Endodermal cell (in vitro differentiated cells): ENCODE results near the gene ZC3HAV1L. TPM values are rescaled to one million over a fixed set of nuclear protein-coding genes. Genes with fewer than 3 reads are reported as not detected.

Experiments
- DNase-seq: peaks from one replicate; pipeline ENCODE4 v3.0.0-alpha.2; 2017
- H3K27ac ChIP-seq: 2 replicates; pipeline ENCODE4 v1.5.1; 2013; ENCODE audit warnings: mild to moderate bottlenecking, low read depth, low read length, moderate library complexity
- H3K27me3 ChIP-seq: 2 replicates; pipeline ENCODE4 v1.6.1; 2013; ENCODE audit warnings: mild to moderate bottlenecking, low read length, moderate library complexity; ENCODE audit not compliant: insufficient read depth, control insufficient read depth, poor library complexity, severe bottlenecking
- H3K36me3 ChIP-seq: 2 replicates; pipeline ENCODE4 v1.7.0; 2013; ENCODE audit warnings: mild to moderate bottlenecking, low read length, moderate library complexity; ENCODE audit not compliant: control insufficient read depth, insufficient read depth
- H3K4me1 ChIP-seq: one replicate; pipeline ENCODE4 v1.7.0; 2013; ENCODE audit warnings: low read length; ENCODE audit not compliant: control insufficient read depth, insufficient read depth
- H3K4me3 ChIP-seq: 2 replicates; pipeline ENCODE4 v1.5.1; 2013; ENCODE audit warnings: mild to moderate bottlenecking, low read length, moderate library complexity
- H3K9ac ChIP-seq: 2 replicates; pipeline ENCODE4 v1.6.1; 2013; ENCODE audit warnings: mild to moderate bottlenecking, low read length, moderate library complexity; ENCODE audit not compliant: poor library complexity, severe bottlenecking; ENCODE audit errors: extremely low read depth
- H3K9me3 ChIP-seq: 2 replicates; pipeline ENCODE4 v1.6.1; 2013; ENCODE audit warnings: mild to moderate bottlenecking, low read length, moderate library complexity; ENCODE audit not compliant: control insufficient read depth
- H3K27ac Mint-ChIP-seq: 2 replicates; pipeline ENCODE4 v1.8.0; 2020; ENCODE audit warnings: mixed read lengths
- H3K27me3 Mint-ChIP-seq: 2 replicates; pipeline ENCODE4 v1.8.0; 2021; ENCODE audit warnings: mild to moderate bottlenecking, mixed read lengths; ENCODE audit not compliant: insufficient read depth
- H3K36me3 Mint-ChIP-seq: 2 replicates; pipeline ENCODE4 v1.8.0; 2020; ENCODE audit warnings: low read depth, mixed read lengths
- H3K4me1 Mint-ChIP-seq: 2 replicates; pipeline ENCODE4 v1.8.0; 2020; ENCODE audit warnings: mixed read lengths
- H3K4me3 Mint-ChIP-seq: 2 replicates; pipeline ENCODE4 v1.8.0; 2020; ENCODE audit warnings: mild to moderate bottlenecking, moderate library complexity, mixed read lengths
- H3K9me3 Mint-ChIP-seq: 2 replicates; pipeline ENCODE4 v1.8.0; 2020; ENCODE audit warnings: mild to moderate bottlenecking, mixed read lengths
- WGBS, 2 experiments: methylation state at CpG; one replicate each; pipeline versions ENCODE4 v1.1.5 to v1.1.7; 2013; ENCODE audit warnings: missing lambda C conversion rate in 2 of 2, mixed read lengths in 1 of 2; ENCODE audit not compliant: insufficient coverage in 1 of 2, insufficient read length in 1 of 2; 5-methylcytosine and 5-hydroxymethylcytosine counted together
- total RNA-seq, 2 donors: library from RNA; stranded (reverse); fragmentation: NEBNext Ultra II Directional in 1 of 2; extraction: Animal tissue kit (Norgen Biotek cat#: 25700) in 1 of 2; gene quantifications; 2 replicates in 1 of 2; 3 replicates in 1 of 2; pipeline ENCODE4 v1.2.1, GENCODE V29; 2021
- TF ChIP-seq, protein P1 (sequence below): fragments of 200-600 bp; sonication (generic); conservative IDR thresholded peaks from 2 replicates; pipeline ENCODE4 v1.5.0; 2021; ENCODE audit warnings: antibody characterized with exemption, mild to moderate bottlenecking

The ZC3HAV1L gene
- total RNA-seq, 2 donors from 2014 or later: 9.7 to 10.9 TPM

DNA sequence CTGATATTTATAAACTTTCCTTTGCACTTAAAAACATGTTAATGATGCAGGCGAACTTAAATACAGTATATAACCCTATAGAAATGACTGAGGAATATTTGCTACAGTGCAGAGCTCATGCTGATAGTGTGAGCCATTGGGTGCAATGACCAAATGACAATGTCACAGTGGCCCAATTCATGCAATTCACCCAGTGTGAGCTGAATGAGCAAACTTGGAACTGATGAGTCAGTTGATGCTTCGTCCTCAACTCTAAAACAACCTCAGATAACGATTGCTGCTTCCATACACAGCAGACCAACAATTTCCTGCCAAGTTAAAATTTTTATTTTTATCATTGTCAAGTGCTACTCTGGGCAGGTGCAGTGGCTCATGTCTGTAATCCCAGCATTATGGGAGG, 12.1 kb upstream of the ZC3HAV1L start:
- 100% methylated on average over 2 to 3 of the region's 3 CpGs for WGBS, 2 experiments
- Mint-ChIP-seq H3K9me3 (no peaks in the 10 kb centered on the region), H3K36me3 (peaks cover 80% of the 10 kb centered on the region), H3K27ac (no peak overlapping the region), H3K27me3 (no peaks in the 10 kb centered on the region), H3K4me1 (peaks cover 5% of the 10 kb centered on the region), H3K4me3 (no peak overlapping the region)
- Histone ChIP-seq H3K4me3 (no peak overlapping the region), H3K9ac (no peak overlapping the region), H3K9me3 (no peaks in the 10 kb centered on the region), H3K36me3 (peaks cover 87% of the 10 kb centered on the region), H3K27me3 (no peaks in the 10 kb centered on the region), H3K27ac (no peak overlapping the region), H3K4me1 (no peaks in the 10 kb centered on the region)
- TF ChIP-seq, protein P1, sequence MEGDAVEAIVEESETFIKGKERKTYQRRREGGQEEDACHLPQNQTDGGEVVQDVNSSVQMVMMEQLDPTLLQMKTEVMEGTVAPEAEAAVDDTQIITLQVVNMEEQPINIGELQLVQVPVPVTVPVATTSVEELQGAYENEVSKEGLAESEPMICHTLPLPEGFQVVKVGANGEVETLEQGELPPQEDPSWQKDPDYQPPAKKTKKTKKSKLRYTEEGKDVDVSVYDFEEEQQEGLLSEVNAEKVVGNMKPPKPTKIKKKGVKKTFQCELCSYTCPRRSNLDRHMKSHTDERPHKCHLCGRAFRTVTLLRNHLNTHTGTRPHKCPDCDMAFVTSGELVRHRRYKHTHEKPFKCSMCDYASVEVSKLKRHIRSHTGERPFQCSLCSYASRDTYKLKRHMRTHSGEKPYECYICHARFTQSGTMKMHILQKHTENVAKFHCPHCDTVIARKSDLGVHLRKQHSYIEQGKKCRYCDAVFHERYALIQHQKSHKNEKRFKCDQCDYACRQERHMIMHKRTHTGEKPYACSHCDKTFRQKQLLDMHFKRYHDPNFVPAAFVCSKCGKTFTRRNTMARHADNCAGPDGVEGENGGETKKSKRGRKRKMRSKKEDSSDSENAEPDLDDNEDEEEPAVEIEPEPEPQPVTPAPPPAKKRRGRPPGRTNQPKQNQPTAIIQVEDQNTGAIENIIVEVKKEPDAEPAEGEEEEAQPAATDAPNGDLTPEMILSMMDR: no peak
- DNase-seq: no peak

DNA sequence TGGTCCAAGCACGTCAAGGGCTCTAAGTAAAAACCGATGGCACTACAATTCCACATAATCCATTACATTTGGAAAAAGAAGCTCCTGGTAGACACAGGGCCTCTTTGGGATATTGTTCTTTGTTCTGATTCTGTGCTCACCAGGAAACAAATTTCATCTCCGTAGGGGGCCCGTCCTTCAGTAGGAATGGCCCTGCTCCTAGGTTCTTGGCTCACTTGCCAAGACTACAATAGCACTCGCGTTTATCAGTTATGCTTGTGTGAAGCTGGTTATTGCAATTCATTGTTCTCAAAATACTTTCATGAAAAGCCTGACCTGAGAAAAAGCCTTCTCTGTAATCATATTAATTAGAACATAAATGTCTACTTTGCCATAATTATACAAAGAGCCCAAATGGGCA, 10.3 kb upstream of the ZC3HAV1L start:
- no peak overlapping the region for H3K27ac ChIP-seq
- no peaks in the 10 kb centered on the region for H3K9me3 Mint-ChIP-seq
- H3K27ac Mint-ChIP-seq: no peak overlapping the region
- no peak overlapping the region for H3K4me3 Mint-ChIP-seq
- TF ChIP-seq, protein P1: no peak
- H3K9ac ChIP-seq: no peak overlapping the region
- 92 to 93% methylated on average over 2 to 6 of the region's 6 CpGs for WGBS, 2 experiments
- no peaks in the 10 kb centered on the region for H3K27me3 ChIP-seq
- no peak for DNase-seq
- peaks cover 71% of the 10 kb centered on the region for H3K36me3 ChIP-seq
- no peaks in the 10 kb centered on the region for H3K27me3 Mint-ChIP-seq
- H3K4me1 Mint-ChIP-seq: peaks cover 11% of the 10 kb centered on the region
- H3K4me1 ChIP-seq: no peaks in the 10 kb centered on the region
- H3K9me3 ChIP-seq: no peaks in the 10 kb centered on the region
- H3K4me3 ChIP-seq: no peak overlapping the region
- H3K36me3 Mint-ChIP-seq: peaks cover 69% of the 10 kb centered on the region

DNA sequence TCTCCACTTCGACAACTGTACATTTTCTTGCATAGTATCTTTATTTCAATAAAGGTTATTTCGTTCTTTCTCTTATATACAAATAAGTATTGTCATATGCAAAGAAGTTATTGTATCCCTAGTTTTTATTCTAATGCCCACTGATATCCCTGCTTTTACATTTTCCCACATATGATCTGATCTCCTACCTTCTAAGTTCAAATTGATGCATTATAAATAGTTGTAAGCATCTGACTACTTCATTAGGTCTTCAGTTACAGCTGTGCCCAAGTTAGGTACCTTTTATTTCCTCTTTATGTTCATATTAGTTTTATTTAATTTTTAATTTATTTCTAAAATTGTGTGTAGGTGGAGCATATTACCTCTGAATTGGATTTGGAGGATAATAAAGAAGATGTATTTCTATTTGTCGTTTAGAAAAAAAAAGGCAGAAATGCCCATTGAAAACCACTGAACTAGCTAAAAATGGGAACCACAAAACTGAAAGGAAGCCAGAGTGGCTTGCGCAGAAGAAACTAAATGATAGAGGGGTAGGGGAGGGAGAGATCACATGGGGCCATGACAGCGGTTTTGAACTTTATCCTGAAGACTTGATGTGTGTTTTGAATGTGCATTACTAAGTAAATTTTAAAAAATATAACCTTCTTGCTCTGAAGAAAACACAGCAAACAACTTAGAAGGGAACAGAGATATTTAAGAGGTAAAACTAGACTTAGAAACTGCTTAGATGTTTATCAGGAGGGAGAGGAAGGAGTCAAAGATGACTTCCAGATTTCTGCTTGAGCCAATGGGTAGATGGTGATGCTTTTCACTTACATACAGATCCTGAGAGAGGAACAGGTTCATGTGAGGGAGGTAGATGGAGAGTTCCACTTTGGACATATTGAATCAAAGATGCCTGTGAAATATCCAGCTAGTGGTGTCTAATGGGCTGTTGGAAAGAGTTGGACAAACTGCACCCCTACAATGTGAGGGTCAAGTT, 9.3 kb upstream of the ZC3HAV1L start:
- Mint-ChIP-seq H3K4me3 (no peak overlapping the region), H3K27ac (no peak overlapping the region), H3K27me3 (no peaks in the 10 kb centered on the region), H3K4me1 (peaks cover 11% of the 10 kb centered on the region), H3K36me3 (peaks cover 63% of the 10 kb centered on the region), H3K9me3 (no peaks in the 10 kb centered on the region)
- Histone ChIP-seq H3K9ac (no peak overlapping the region), H3K27ac (no peak overlapping the region), H3K4me1 (no peaks in the 10 kb centered on the region), H3K4me3 (no peak overlapping the region), H3K36me3 (peaks cover 63% of the 10 kb centered on the region), H3K9me3 (no peaks in the 10 kb centered on the region), H3K27me3 (no peaks in the 10 kb centered on the region)
- TF ChIP-seq, protein P1: no peak
- 92 to 100% methylated on average over 2 to 4 of the region's 5 CpGs for WGBS, 2 experiments
- DNase-seq: no peak
